Measurements from ENCODE around the gene HSPA5.

GRCh38 chr9:125255781-125256391 is 14.7 kb upstream of the HSPA5 start:
- TF ChIP-seq, protein P1, sequence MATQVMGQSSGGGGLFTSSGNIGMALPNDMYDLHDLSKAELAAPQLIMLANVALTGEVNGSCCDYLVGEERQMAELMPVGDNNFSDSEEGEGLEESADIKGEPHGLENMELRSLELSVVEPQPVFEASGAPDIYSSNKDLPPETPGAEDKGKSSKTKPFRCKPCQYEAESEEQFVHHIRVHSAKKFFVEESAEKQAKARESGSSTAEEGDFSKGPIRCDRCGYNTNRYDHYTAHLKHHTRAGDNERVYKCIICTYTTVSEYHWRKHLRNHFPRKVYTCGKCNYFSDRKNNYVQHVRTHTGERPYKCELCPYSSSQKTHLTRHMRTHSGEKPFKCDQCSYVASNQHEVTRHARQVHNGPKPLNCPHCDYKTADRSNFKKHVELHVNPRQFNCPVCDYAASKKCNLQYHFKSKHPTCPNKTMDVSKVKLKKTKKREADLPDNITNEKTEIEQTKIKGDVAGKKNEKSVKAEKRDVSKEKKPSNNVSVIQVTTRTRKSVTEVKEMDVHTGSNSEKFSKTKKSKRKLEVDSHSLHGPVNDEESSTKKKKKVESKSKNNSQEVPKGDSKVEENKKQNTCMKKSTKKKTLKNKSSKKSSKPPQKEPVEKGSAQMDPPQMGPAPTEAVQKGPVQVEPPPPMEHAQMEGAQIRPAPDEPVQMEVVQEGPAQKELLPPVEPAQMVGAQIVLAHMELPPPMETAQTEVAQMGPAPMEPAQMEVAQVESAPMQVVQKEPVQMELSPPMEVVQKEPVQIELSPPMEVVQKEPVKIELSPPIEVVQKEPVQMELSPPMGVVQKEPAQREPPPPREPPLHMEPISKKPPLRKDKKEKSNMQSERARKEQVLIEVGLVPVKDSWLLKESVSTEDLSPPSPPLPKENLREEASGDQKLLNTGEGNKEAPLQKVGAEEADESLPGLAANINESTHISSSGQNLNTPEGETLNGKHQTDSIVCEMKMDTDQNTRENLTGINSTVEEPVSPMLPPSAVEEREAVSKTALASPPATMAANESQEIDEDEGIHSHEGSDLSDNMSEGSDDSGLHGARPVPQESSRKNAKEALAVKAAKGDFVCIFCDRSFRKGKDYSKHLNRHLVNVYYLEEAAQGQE (IDR thresholded peaks at IDR 0.05; ENCODE audit: insufficient replicate concordance, low read depth): no peak
- TF ChIP-seq, protein P2, sequence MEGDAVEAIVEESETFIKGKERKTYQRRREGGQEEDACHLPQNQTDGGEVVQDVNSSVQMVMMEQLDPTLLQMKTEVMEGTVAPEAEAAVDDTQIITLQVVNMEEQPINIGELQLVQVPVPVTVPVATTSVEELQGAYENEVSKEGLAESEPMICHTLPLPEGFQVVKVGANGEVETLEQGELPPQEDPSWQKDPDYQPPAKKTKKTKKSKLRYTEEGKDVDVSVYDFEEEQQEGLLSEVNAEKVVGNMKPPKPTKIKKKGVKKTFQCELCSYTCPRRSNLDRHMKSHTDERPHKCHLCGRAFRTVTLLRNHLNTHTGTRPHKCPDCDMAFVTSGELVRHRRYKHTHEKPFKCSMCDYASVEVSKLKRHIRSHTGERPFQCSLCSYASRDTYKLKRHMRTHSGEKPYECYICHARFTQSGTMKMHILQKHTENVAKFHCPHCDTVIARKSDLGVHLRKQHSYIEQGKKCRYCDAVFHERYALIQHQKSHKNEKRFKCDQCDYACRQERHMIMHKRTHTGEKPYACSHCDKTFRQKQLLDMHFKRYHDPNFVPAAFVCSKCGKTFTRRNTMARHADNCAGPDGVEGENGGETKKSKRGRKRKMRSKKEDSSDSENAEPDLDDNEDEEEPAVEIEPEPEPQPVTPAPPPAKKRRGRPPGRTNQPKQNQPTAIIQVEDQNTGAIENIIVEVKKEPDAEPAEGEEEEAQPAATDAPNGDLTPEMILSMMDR (IDR thresholded peaks at IDR 0.05; ENCODE audit: insufficient read depth, low read length): no peak
